ENCODE measurements around the gene CEACAM20. TPM values are rescaled to one million over a fixed set of nuclear protein-coding genes. Genes with fewer than 3 reads are reported as not detected.

The CEACAM20 gene
- polyA plus RNA-seq, 3 donors: not detected

GRCh38 chr19:44521370-44521769 is 8.1 kb downstream of the CEACAM20 start:
- H3K36me3 Mint-ChIP-seq: no peaks in the 10 kb centered on the region
- TF ChIP-seq, protein P1, sequence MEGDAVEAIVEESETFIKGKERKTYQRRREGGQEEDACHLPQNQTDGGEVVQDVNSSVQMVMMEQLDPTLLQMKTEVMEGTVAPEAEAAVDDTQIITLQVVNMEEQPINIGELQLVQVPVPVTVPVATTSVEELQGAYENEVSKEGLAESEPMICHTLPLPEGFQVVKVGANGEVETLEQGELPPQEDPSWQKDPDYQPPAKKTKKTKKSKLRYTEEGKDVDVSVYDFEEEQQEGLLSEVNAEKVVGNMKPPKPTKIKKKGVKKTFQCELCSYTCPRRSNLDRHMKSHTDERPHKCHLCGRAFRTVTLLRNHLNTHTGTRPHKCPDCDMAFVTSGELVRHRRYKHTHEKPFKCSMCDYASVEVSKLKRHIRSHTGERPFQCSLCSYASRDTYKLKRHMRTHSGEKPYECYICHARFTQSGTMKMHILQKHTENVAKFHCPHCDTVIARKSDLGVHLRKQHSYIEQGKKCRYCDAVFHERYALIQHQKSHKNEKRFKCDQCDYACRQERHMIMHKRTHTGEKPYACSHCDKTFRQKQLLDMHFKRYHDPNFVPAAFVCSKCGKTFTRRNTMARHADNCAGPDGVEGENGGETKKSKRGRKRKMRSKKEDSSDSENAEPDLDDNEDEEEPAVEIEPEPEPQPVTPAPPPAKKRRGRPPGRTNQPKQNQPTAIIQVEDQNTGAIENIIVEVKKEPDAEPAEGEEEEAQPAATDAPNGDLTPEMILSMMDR (IDR thresholded peaks at IDR 0.05): no peak
- no peak overlapping the region for H3K4me2 ChIP-seq (replicated peaks; ENCODE audit: extremely low read depth, low read length, poor library complexity, severe bottlenecking)
- no peaks in the 10 kb centered on the region for H3K79me2 ChIP-seq (ENCODE audit: insufficient read depth, low read length)
- no peak overlapping the region for H3K9ac ChIP-seq (ENCODE audit: insufficient read depth, low read length, poor library complexity, severe bottlenecking)
- H3K4me1 Mint-ChIP-seq: no peaks in the 10 kb centered on the region
- H3K4me3 Mint-ChIP-seq: no peak overlapping the region
- H3K27me3 ChIP-seq (ENCODE audit: control insufficient read depth in 2 of 2, insufficient read depth in 2 of 2, low read length in 2 of 2): no peaks in the 10 kb centered on the region
- H3K9me3 Mint-ChIP-seq: peaks cover 0 to 14% (median 10%) of the 10 kb centered on the region in 7 donors
- WGBS (ENCODE audit: insufficient coverage): 90% methylated on average over 2 of the region's 2 CpGs
- H3K4me3 ChIP-seq (replicated peaks in 1 of 3; ENCODE audit: low read depth in 2 of 3, low read length in 3 of 3): no peak overlapping the region
- no peak for DNase-seq
- no peak overlapping the region for H3K27ac ChIP-seq (ENCODE audit: low read depth in 1 of 2, low read length in 2 of 2)
- peaks cover 11 to 19% of the 10 kb centered on the region in 2 donors for H3K9me3 ChIP-seq (replicated peaks in 1 of 2; ENCODE audit: control insufficient read depth in 1 of 2, insufficient read depth in 1 of 2, low read length in 2 of 2)
- no peak overlapping the region for H3K27ac Mint-ChIP-seq
- no peaks in the 10 kb centered on the region for H4K20me1 ChIP-seq (ENCODE audit: insufficient read depth, low read length)
- H3K4me1 ChIP-seq (ENCODE audit: control insufficient read depth in 1 of 2, insufficient read depth in 2 of 2, low read length in 2 of 2): no peaks in the 10 kb centered on the region
- intact Hi-C loops (cut with micrococcal nuclease): no loop called here
- H3K36me3 ChIP-seq (replicated peaks in 1 of 2; ENCODE audit: control insufficient read depth in 1 of 2, insufficient read depth in 2 of 2, low read length in 2 of 2): no peaks in the 10 kb centered on the region
- peaks cover 0 to 2% (median 0%) of the 10 kb centered on the region in 3 donors for H3K27me3 Mint-ChIP-seq (ENCODE audit: low read depth in 3 of 3)
- H2AFZ ChIP-seq (ENCODE audit: insufficient read depth, low read depth, low read length, poor library complexity, severe bottlenecking): no peak overlapping the region

DNA sequence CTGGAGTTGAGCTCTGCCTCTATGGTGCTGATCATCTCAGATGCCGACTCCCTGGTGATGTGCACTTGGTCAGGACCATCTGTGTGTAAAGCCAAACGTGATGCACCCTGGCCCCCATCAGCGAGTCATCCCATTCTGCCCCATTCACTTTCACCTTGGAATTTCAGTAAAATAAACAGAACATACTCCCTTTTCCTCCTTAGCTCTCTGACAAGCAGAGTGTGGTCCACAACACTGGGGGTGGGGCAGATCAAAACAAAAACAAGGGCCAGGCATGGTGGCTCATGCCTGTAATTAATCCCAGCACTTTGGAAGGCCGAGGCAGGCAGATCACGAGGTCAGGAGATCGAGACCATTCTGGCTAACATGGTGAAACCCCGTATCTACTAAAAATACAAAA is 12.3 kb downstream of the CEACAM20 start:
- no peaks in the 10 kb centered on the region for H3K79me2 ChIP-seq (ENCODE audit: insufficient read depth, low read length)

More for the DNA sequence above, 12.3 kb downstream of the CEACAM20 start:
- Mint-ChIP-seq H3K9me3 (peaks cover 0 to 33% (median 19%) of the 10 kb centered on the region in 7 donors), H3K27me3 (ENCODE audit: low read depth in 3 of 3) (peaks cover 0 to 3% (median 2%) of the 10 kb centered on the region in 3 donors), H3K4me1 (no peaks in the 10 kb centered on the region), H3K4me3 (no peak overlapping the region), H3K36me3 (no peaks in the 10 kb centered on the region), H3K27ac (no peak overlapping the region)
- H3K36me3 ChIP-seq (replicated peaks in 1 of 2; ENCODE audit: control insufficient read depth in 1 of 2, insufficient read depth in 2 of 2, low read length in 2 of 2): no peaks in the 10 kb centered on the region
- H3K4me3 ChIP-seq (replicated peaks in 1 of 3; ENCODE audit: low read depth in 2 of 3, low read length in 3 of 3): no peak overlapping the region
- H4K20me1 ChIP-seq (ENCODE audit: insufficient read depth, low read length): no peaks in the 10 kb centered on the region
- no peaks in the 10 kb centered on the region for H3K27me3 ChIP-seq (ENCODE audit: control insufficient read depth in 2 of 2, insufficient read depth in 2 of 2, low read length in 2 of 2)
- intact Hi-C loops (cut with micrococcal nuclease): no loop called here
- no peaks in the 10 kb centered on the region for H3K4me1 ChIP-seq (ENCODE audit: control insufficient read depth in 1 of 2, insufficient read depth in 2 of 2, low read length in 2 of 2)
- TF ChIP-seq, protein P1 (IDR thresholded peaks at IDR 0.05): no peak
- H3K9me3 ChIP-seq (replicated peaks in 1 of 2; ENCODE audit: control insufficient read depth in 1 of 2, insufficient read depth in 1 of 2, low read length in 2 of 2): peaks cover 14 to 19% of the 10 kb centered on the region in 2 donors
- 84% methylated on average over 6 of the region's 7 CpGs for WGBS (ENCODE audit: insufficient coverage)
- H3K9ac ChIP-seq (ENCODE audit: insufficient read depth, low read length, poor library complexity, severe bottlenecking): no peak overlapping the region
- no peak overlapping the region for H2AFZ ChIP-seq (ENCODE audit: insufficient read depth, low read depth, low read length, poor library complexity, severe bottlenecking)
- H3K4me2 ChIP-seq (replicated peaks; ENCODE audit: extremely low read depth, low read length, poor library complexity, severe bottlenecking): no peak overlapping the region
- no peak overlapping the region for H3K27ac ChIP-seq (ENCODE audit: low read depth in 1 of 2, low read length in 2 of 2)
- no peak for DNase-seq
